ENCODE measurements around the gene STK32B. TPM values are rescaled to one million over a fixed set of nuclear protein-coding genes. Genes with fewer than 3 reads are reported as not detected.

The STK32B gene
- total and polyA plus RNA-seq, 2 of the 8 experiments (the other 6 are each of a cell fraction or from before 2014, with no cell fraction given), result 2.3 to 2.5 TPM

DNA sequence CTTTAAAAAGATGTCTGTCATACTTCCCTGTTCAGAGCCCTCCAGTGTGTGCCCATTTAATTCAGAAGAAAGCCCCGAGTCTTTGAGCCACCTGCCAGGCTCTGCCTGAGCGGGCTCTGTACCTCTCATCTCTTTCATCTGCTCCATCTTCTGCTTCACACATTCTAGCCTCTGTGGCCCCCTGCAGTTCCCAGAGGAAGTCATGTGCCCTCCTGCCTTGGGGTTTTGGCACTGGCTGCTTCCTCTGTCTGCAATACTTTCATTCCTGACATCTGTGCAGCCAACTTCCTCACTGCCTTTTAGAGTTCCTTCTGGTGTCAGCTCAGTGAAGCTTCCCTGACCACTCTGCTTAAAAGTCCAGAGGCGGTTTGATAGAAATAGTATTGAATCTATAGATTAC, 6.2 kb upstream of the STK32B start (continued):
- TF ChIP-seq NRF1 (IDR thresholded peaks at IDR 0.05; ENCODE audit: low read depth, low read length) (no peak), EGR1 (IDR thresholded peaks at IDR 0.05; ENCODE audit: borderline replicate concordance, low read depth, low read length) (no peak), JUND (IDR thresholded peaks at IDR 0.05; ENCODE audit: low read length) (no peak), TEAD4 (IDR thresholded peaks at IDR 0.05; ENCODE audit: low read depth, low read length) (no peak), ASH2L (IDR thresholded peaks at IDR 0.05; ENCODE audit: low read length) (no peak), KDM5A (IDR thresholded peaks at IDR 0.05; ENCODE audit: low read length) (no peak), TCF12 (IDR thresholded peaks at IDR 0.05; ENCODE audit: low read depth, low read length) (no peak), RAD21 (IDR thresholded peaks at IDR 0.05 in 1 of 2, conservative IDR thresholded peaks at IDR 0.05 in 1 of 2; ENCODE audit: low read depth in 2 of 2, low read length in 2 of 2) (no peak), SAP30 (IDR thresholded peaks at IDR 0.05; ENCODE audit: insufficient read depth, insufficient replicate concordance, low read length) (no peak)

Measured in H1 (cell line).